ENCODE data around the gene STRADB. TPM values are rescaled to one million over a fixed set of nuclear protein-coding genes. Genes with fewer than 3 reads are reported as not detected.

STRADB gene, protein sequence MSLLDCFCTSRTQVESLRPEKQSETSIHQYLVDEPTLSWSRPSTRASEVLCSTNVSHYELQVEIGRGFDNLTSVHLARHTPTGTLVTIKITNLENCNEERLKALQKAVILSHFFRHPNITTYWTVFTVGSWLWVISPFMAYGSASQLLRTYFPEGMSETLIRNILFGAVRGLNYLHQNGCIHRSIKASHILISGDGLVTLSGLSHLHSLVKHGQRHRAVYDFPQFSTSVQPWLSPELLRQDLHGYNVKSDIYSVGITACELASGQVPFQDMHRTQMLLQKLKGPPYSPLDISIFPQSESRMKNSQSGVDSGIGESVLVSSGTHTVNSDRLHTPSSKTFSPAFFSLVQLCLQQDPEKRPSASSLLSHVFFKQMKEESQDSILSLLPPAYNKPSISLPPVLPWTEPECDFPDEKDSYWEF
- total RNA-seq (2013), result 14.1 TPM
- 10 to 100 TPM in 2 of 3 donors, 1 to 10 TPM in 1; 6.9 to 25.6 (median 22.0) TPM for polyA plus RNA-seq
- polyA minus RNA-seq, result 4.2 and 5.1 TPM in 2 replicates
- 1.0 to 11.2 (median 8.1) reads per million in 11 experiments for total RNA-seq

DNA sequence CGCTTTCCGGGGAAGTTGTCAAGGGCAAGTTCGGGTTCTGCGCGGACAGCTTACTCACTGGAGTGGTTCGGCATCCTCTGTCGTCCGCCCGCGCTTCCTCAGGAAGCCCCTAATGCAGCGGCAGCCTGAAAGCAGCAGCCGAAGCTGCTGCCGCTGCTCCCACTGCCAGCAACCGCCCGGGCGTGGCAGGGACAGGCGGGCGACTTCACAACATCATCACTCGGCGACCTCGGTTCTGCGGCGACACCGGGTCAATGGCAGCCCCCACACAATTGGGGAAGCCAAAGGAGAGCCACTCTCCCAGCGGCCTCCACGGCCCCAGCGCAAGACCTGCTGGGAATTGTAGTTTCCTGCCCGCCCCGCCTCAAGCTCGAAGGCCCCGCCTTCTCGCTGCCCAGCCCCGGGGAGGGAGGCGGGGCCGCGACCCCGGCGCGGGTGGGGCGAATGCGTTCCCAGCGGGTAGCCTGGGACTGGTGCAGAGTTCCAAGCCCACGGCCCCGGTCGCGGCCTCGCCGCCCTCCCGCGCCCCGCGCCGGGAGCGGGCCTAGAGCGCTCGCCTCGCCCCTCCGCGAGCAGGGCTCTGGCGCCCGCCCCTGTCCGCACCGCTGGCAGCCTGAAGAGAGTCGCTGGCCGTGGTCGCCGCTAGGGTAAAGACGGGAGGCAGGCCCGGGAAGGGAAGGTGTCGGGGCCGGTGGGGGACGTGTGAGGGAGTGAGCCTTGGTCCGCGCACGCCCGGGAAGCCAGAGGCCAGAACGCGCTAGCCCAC lies at the start of gene STRADB, which contains the start of gene TRAK2:
Gene STRADB (plus strand): TSS at position 449 of the 766 bp plus-strand sequence. CDS start 3,101 bp downstream, outside the sequence.
Gene TRAK2 (minus strand): TSS at position 167 of the 766 bp plus-strand sequence. CDS start 30,951 bp downstream, outside the sequence.
- Histone ChIP-seq H3K79me2 (ENCODE audit: insufficient read depth, low read length) (peaks cover 38% of the 10 kb centered on the region), H3K9me3 (replicated peaks in 1 of 2; ENCODE audit: control insufficient read depth in 1 of 2, insufficient read depth in 1 of 2, low read length in 2 of 2) (no peaks in the 10 kb centered on the region), H4K20me1 (ENCODE audit: insufficient read depth, low read length) (no peaks in the 10 kb centered on the region), H3K4me1 (ENCODE audit: control insufficient read depth in 1 of 2, insufficient read depth in 2 of 2, low read length in 2 of 2) (peaks cover 12 to 19% of the 10 kb centered on the region in 2 donors), H3K4me3 (replicated peaks in 1 of 3; ENCODE audit: low read depth in 2 of 3, low read length in 3 of 3) (peak within 1 kb of the TSS; percentile 76 to 94 (median 82)), H3K4me2 (replicated peaks; ENCODE audit: extremely low read depth, low read length, poor library complexity, severe bottlenecking) (peak within 1 kb of the TSS; percentile 73), H3K27me3 (ENCODE audit: control insufficient read depth in 2 of 2, insufficient read depth in 2 of 2, low read length in 2 of 2) (no peaks in the 10 kb centered on the region), H3K9ac (ENCODE audit: insufficient read depth, low read length, poor library complexity, severe bottlenecking) (peak within 1 kb of the TSS; percentile 86), H2AFZ (ENCODE audit: insufficient read depth, low read depth, low read length, poor library complexity, severe bottlenecking) (peak within 1 kb of the TSS; percentile 99), H3K27ac (ENCODE audit: low read depth in 1 of 2, low read length in 2 of 2) (peak within 1 kb of the TSS; percentile 79 to 90), H3K36me3 (replicated peaks in 1 of 2; ENCODE audit: control insufficient read depth in 1 of 2, insufficient read depth in 2 of 2, low read length in 2 of 2) (peaks cover 0 to 14% of the 10 kb centered on the region in 2 donors)
- Mint-ChIP-seq H3K27ac (peak within 1 kb of the TSS; percentile 91 to 99 (median 96)), H3K9me3 (no peaks in the 10 kb centered on the region), H3K36me3 (peaks cover 6 to 16% of the 10 kb centered on the region in 2 donors), H3K27me3 (ENCODE audit: low read depth in 3 of 3) (peaks cover 0 to 2% (median 2%) of the 10 kb centered on the region in 3 donors), H3K4me1 (peaks cover 22% of the 10 kb centered on the region), H3K4me3 (peak within 1 kb of the TSS; percentile 94 to 97)
- under 1% methylated on average over 78 of the region's 78 CpGs for WGBS (ENCODE audit: insufficient coverage)
- TF ChIP-seq, protein P1, sequence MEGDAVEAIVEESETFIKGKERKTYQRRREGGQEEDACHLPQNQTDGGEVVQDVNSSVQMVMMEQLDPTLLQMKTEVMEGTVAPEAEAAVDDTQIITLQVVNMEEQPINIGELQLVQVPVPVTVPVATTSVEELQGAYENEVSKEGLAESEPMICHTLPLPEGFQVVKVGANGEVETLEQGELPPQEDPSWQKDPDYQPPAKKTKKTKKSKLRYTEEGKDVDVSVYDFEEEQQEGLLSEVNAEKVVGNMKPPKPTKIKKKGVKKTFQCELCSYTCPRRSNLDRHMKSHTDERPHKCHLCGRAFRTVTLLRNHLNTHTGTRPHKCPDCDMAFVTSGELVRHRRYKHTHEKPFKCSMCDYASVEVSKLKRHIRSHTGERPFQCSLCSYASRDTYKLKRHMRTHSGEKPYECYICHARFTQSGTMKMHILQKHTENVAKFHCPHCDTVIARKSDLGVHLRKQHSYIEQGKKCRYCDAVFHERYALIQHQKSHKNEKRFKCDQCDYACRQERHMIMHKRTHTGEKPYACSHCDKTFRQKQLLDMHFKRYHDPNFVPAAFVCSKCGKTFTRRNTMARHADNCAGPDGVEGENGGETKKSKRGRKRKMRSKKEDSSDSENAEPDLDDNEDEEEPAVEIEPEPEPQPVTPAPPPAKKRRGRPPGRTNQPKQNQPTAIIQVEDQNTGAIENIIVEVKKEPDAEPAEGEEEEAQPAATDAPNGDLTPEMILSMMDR (IDR thresholded peaks at IDR 0.05), result peak; percentile 30
- intact Hi-C loops (cut with micrococcal nuclease), result loop anchor here (5.0 to 10.0 kb wide), 4 partner anchors 193 to 639 kb away; partner anchors contain the start of genes BZW1 (in 1 of the 2), NIF3L1 (in 1 of the 2), PPIL3 (in 1 of the 2) and TMEM237 (in 1 of the 2)
- peak; percentile 91 to 96 (median 94) for DNase-seq

DNA sequence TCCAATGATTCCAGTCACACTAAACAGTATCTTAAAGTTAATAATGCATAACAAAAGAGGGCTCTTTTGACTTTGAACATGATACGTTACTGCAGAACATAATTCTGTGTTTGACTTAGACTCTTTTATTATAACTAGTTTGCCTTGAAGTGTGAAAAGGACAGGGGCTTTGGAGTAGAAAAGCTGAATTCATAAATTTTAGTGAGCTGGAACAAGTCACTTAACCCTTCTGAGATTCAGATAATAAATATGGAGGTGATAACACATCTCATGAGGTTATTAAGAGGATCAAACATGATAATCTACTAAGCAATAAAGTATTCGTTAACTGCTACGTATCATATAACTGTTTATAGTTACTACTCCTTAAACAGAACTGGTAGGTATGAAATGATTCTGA lies 49.7 kb upstream of the STRADB start:
- H3K4me1 Mint-ChIP-seq, result peaks cover 6% of the 10 kb centered on the region
- Histone ChIP-seq H3K4me2 (replicated peaks; ENCODE audit: extremely low read depth, low read length, poor library complexity, severe bottlenecking) (no peak overlapping the region), H3K79me2 (ENCODE audit: insufficient read depth, low read length) (no peaks in the 10 kb centered on the region), H3K27me3 (ENCODE audit: control insufficient read depth in 2 of 2, insufficient read depth in 2 of 2, low read length in 2 of 2) (no peaks in the 10 kb centered on the region), H4K20me1 (ENCODE audit: insufficient read depth, low read length) (no peaks in the 10 kb centered on the region), H3K9me3 (replicated peaks in 1 of 2; ENCODE audit: control insufficient read depth in 1 of 2, insufficient read depth in 1 of 2, low read length in 2 of 2) (no peaks in the 10 kb centered on the region), H3K27ac (ENCODE audit: low read depth in 1 of 2, low read length in 2 of 2) (no peak overlapping the region), H3K4me3 (replicated peaks in 1 of 3; ENCODE audit: low read depth in 2 of 3, low read length in 3 of 3) (no peak overlapping the region), H3K36me3 (replicated peaks in 1 of 2; ENCODE audit: control insufficient read depth in 1 of 2, insufficient read depth in 2 of 2, low read length in 2 of 2) (peaks cover 29 to 61% of the 10 kb centered on the region in 2 donors), H3K4me1 (ENCODE audit: control insufficient read depth in 1 of 2, insufficient read depth in 2 of 2, low read length in 2 of 2) (peaks cover 3 to 8% of the 10 kb centered on the region in 2 donors), H3K9ac (ENCODE audit: insufficient read depth, low read length, poor library complexity, severe bottlenecking) (no peak overlapping the region), H2AFZ (ENCODE audit: insufficient read depth, low read depth, low read length, poor library complexity, severe bottlenecking) (no peak overlapping the region)
- H3K9me3 Mint-ChIP-seq, result no peaks in the 10 kb centered on the region
- no CpG with 5 or more reads among the region's 3 CpGs for WGBS (ENCODE audit: insufficient coverage)
- H3K27ac Mint-ChIP-seq, result no peak overlapping the region
- H3K27me3 Mint-ChIP-seq (ENCODE audit: low read depth in 3 of 3), result peaks cover 0 to 2% (median 0%) of the 10 kb centered on the region in 3 donors
- intact Hi-C loops (cut with micrococcal nuclease), result no loop called here
- H3K36me3 Mint-ChIP-seq, result peaks cover 48 to 51% of the 10 kb centered on the region in 2 donors
- no peak overlapping the region for H3K4me3 Mint-ChIP-seq
- DNase-seq, result no peak
- TF ChIP-seq, protein P1 (IDR thresholded peaks at IDR 0.05), result no peak

All from CD14-positive monocyte (primary cell).